OCI-LY1 (cell line): ENCODE results near the gene PRR16.

ENCODE experiments used
- H2AFZ ChIP-seq: fragments of 200-600 bp; sonication (generic), shearing (Covaris generic); 2 replicates; pipeline ENCODE4 v1.6.0; 2014; ENCODE audit warnings: antibody characterized with exemption, mild to moderate bottlenecking, low read length
- H3F3A ChIP-seq: fragments of 200-600 bp; sonication (generic), shearing (Covaris generic); 2 replicates; pipeline ENCODE4 v1.6.0; 2014; ENCODE audit warnings: mild to moderate bottlenecking, antibody characterized with exemption, low read length, moderate library complexity; ENCODE audit not compliant: insufficient read depth
- H3K27ac ChIP-seq: fragments of 200-600 bp; sonication (generic); 2 replicates; pipeline ENCODE4 v1.5.1; 2014; ENCODE audit warnings: low read length, mixed run types, mild to moderate bottlenecking, low read depth; ENCODE audit not compliant: poor library complexity, severe bottlenecking
- H3K27me3 ChIP-seq: fragments of 200-600 bp; sonication (generic); 2 replicates; pipeline ENCODE4 v1.6.0; 2014; ENCODE audit warnings: antibody characterized with exemption, mild to moderate bottlenecking, low read length, moderate library complexity; ENCODE audit not compliant: insufficient read depth
- H3K36me3 ChIP-seq: fragments of 200-600 bp; sonication (generic); 2 replicates; pipeline ENCODE4 v1.6.1; 2014; ENCODE audit warnings: mild to moderate bottlenecking, antibody characterized with exemption, low read length, moderate library complexity, mixed read lengths; ENCODE audit not compliant: insufficient read depth
- H3K4me1 ChIP-seq: fragments of 200-600 bp; sonication (generic); 2 replicates; pipeline ENCODE4 v1.5.1; 2014; ENCODE audit warnings: mild to moderate bottlenecking, low read length, moderate library complexity; ENCODE audit not compliant: insufficient read depth, severe bottlenecking
- H3K4me2 ChIP-seq: fragments of 200-600 bp; sonication (generic), shearing (Covaris generic); 2 replicates; pipeline ENCODE4 v1.6.1; 2014; ENCODE audit warnings: low read length
- H3K4me3 ChIP-seq: fragments of 200-600 bp; sonication (generic); 2 replicates; pipeline ENCODE4 v1.5.1; 2014; ENCODE audit warnings: low read length, low read depth, mild to moderate bottlenecking, mixed read lengths; ENCODE audit not compliant: poor library complexity, severe bottlenecking
- H3K79me2 ChIP-seq: fragments of 200-600 bp; shearing (Covaris generic); 2 replicates; pipeline ENCODE4 v1.6.1; 2016; ENCODE audit warnings: mixed run types, low read length, mixed read lengths; ENCODE audit not compliant: insufficient read depth
- H3K9ac ChIP-seq: fragments of 200-600 bp; sonication (generic), shearing (Covaris generic); 2 replicates; pipeline ENCODE4 v1.6.1; 2014; ENCODE audit warnings: mild to moderate bottlenecking, low read length, mixed read lengths
- H3K9me2 ChIP-seq: fragments of 200-600 bp; sonication (generic), shearing (Covaris generic); 2 replicates; pipeline ENCODE4 v1.6.1; 2014; ENCODE audit warnings: low read depth, mild to moderate bottlenecking, low read length, mixed read lengths
- H3K9me3 ChIP-seq: fragments of 200-600 bp; shearing (Covaris generic); 2 replicates; pipeline ENCODE4 v1.6.1; 2014; ENCODE audit warnings: low read length, mixed read lengths
- H4K20me1 ChIP-seq: fragments of 200-600 bp; sonication (generic), shearing (Covaris generic); 2 replicates; pipeline ENCODE4 v1.6.0; 2016; ENCODE audit warnings: mild to moderate bottlenecking, low read length; ENCODE audit not compliant: insufficient read depth
- EZH2 ChIP-seq: fragments of 200-600 bp; sonication (generic), shearing (Covaris generic); IDR thresholded peaks from 2 replicates; pipeline ENCODE4 v1.8.0; 2017; ENCODE audit warnings: borderline replicate concordance, mixed run types, mild to moderate bottlenecking, antibody characterized with exemption, low read length, moderate library complexity, mixed read lengths
- TF ChIP-seq, protein P1 (sequence below): fragments of 200-600 bp; sonication (generic), shearing (Covaris generic); IDR thresholded peaks from 2 replicates; pipeline ENCODE4 v1.5.1; 2017; ENCODE audit warnings: mild to moderate bottlenecking, antibody characterized with exemption, low read length, moderate library complexity, mixed read lengths

Gene PRR16

DNA sequence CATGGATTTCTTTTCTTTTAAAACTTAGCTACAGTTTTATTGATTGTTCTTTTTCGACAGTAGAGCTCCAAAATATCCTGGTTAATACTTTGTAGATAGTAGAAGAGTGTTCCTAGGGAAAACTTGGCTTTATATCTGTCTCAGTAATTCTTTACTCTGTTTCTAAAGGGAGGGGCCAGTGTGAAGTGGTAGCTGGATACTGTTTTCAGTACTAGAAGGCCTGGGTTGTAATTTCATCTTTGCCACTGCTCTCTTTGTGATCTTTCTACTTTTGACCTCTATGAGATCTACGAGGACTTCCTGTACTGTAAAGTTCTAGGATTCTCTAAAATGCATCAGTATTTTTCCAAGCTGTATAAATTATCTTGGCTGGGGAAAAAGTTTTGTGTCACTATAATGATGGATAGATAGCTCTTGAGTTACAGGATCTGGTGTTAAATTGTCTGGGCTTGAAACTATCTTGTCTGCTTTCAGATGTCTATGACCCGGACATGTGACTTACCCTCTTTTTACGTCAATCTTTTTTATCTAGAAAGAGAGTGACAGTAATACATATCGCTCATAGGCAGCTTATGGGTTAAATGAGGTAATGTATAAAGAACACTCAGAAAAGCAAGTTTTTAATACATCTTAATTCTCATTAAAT is 53.6 kb downstream of the PRR16 start:
- H3F3A ChIP-seq: no peaks in the 10 kb centered on the region
- H3K4me2 ChIP-seq: no peak overlapping the region
- no peaks in the 10 kb centered on the region for H3K27me3 ChIP-seq
- H3K79me2 ChIP-seq: no peaks in the 10 kb centered on the region
- no peaks in the 10 kb centered on the region for H3K4me1 ChIP-seq
- H3K4me3 ChIP-seq: no peak overlapping the region
- no peaks in the 10 kb centered on the region for H3K9me2 ChIP-seq
- no peaks in the 10 kb centered on the region for H4K20me1 ChIP-seq
- H3K9me3 ChIP-seq: no peaks in the 10 kb centered on the region
- H2AFZ ChIP-seq: no peak overlapping the region
- no peak overlapping the region for H3K9ac ChIP-seq
- no peaks in the 10 kb centered on the region for H3K36me3 ChIP-seq
- TF ChIP-seq EZH2: no peak
- TF ChIP-seq, protein P1, sequence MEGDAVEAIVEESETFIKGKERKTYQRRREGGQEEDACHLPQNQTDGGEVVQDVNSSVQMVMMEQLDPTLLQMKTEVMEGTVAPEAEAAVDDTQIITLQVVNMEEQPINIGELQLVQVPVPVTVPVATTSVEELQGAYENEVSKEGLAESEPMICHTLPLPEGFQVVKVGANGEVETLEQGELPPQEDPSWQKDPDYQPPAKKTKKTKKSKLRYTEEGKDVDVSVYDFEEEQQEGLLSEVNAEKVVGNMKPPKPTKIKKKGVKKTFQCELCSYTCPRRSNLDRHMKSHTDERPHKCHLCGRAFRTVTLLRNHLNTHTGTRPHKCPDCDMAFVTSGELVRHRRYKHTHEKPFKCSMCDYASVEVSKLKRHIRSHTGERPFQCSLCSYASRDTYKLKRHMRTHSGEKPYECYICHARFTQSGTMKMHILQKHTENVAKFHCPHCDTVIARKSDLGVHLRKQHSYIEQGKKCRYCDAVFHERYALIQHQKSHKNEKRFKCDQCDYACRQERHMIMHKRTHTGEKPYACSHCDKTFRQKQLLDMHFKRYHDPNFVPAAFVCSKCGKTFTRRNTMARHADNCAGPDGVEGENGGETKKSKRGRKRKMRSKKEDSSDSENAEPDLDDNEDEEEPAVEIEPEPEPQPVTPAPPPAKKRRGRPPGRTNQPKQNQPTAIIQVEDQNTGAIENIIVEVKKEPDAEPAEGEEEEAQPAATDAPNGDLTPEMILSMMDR: no peak
- no peak overlapping the region for H3K27ac ChIP-seq

DNA sequence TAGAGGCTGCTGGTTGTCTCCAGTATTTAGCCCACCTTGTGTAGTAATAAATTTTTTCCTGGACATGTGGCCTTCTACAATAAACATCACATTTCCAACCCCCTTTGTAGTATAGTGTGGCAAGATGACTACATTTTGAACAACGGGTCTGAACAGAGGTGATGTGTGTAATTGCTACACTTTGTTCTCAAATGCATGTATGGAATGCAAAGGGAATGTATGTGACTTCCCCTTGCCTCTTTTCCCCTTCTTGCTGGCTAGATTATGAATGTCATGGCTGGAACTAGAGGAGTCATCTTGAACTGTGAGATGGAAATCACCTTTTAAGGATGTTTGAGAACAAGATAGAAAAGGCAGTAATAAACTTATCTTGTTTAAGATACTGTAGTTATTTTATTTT is 54.5 kb downstream of the PRR16 start:
- Histone ChIP-seq H4K20me1 (no peaks in the 10 kb centered on the region), H3K9ac (no peak overlapping the region)

GRCh38 chr5:120527251-120527650 is 63.2 kb downstream of the PRR16 start:
- Histone ChIP-seq H3K27ac (no peak overlapping the region), H3K36me3 (no peaks in the 10 kb centered on the region), H2AFZ (no peak overlapping the region), H3K4me1 (no peaks in the 10 kb centered on the region), H3K27me3 (no peaks in the 10 kb centered on the region), H3K4me2 (no peak overlapping the region), H3F3A (no peaks in the 10 kb centered on the region), H3K4me3 (no peak overlapping the region), H3K79me2 (no peaks in the 10 kb centered on the region), H3K9me3 (no peaks in the 10 kb centered on the region), H3K9me2 (no peaks in the 10 kb centered on the region), H4K20me1 (no peaks in the 10 kb centered on the region), H3K9ac (no peak overlapping the region)
- TF ChIP-seq, protein P1: no peak
- TF ChIP-seq EZH2: no peak

More for the DNA sequence above, 54.5 kb downstream of the PRR16 start:
- no peak for TF ChIP-seq EZH2
- TF ChIP-seq, protein P1: no peak
- no peaks in the 10 kb centered on the region for H3F3A ChIP-seq
- H3K36me3 ChIP-seq: no peaks in the 10 kb centered on the region
- H3K27ac ChIP-seq: no peak overlapping the region
- no peak overlapping the region for H2AFZ ChIP-seq
- no peaks in the 10 kb centered on the region for H3K9me3 ChIP-seq
- no peaks in the 10 kb centered on the region for H3K79me2 ChIP-seq
- H3K4me2 ChIP-seq: no peak overlapping the region
- no peaks in the 10 kb centered on the region for H3K4me1 ChIP-seq
- no peaks in the 10 kb centered on the region for H3K9me2 ChIP-seq
- H3K4me3 ChIP-seq: no peak overlapping the region
- no peaks in the 10 kb centered on the region for H3K27me3 ChIP-seq
